GM23338 (cell line): Measurements from ENCODE around the gene DNTTIP2. TPM values are rescaled to one million over a fixed set of nuclear protein-coding genes. Genes with fewer than 3 reads are reported as not detected.
"Not testable (repeated sequence)": the region's sequence is repeated elsewhere in the genome, so short reads cannot be mapped to it uniquely, and the experiment has no call there.

Source experiments
- ATAC-seq: fragments of 200-7000 bp; cut with Tn5 transposase; 3 replicates; pipeline ENCODE4 v1.9.1; 2020
- DNase-seq: peaks from one replicate; pipeline ENCODE4 v3.0.0-alpha.2; 2015; ENCODE audit warnings: low spot score
- H2AFZ ChIP-seq: fragments of 200-600 bp; sonication (generic); 2 replicates; pipeline ENCODE4 v1.8.0; 2016; ENCODE audit warnings: antibody characterized with exemption, mild to moderate bottlenecking, moderate library complexity
- H3F3A ChIP-seq: fragments of 200-600 bp; sonication (generic); replicated peaks from 2 replicates; pipeline ENCODE4 v1.8.0; 2017; ENCODE audit warnings: antibody characterized with exemption, mixed run types, low read depth
- H3K27ac ChIP-seq: fragments of 200-600 bp; sonication (generic); 2 replicates; pipeline ENCODE4 v1.6.1; 2016; ENCODE audit warnings: low read depth
- H3K27me3 ChIP-seq: fragments of 200-600 bp; sonication (generic); 2 replicates; pipeline ENCODE4 v1.8.0; 2016; ENCODE audit warnings: mild to moderate bottlenecking, mixed run types, moderate library complexity; ENCODE audit not compliant: insufficient read depth
- H3K36me3 ChIP-seq: fragments of 200-600 bp; sonication (generic); 2 replicates; pipeline ENCODE4 v1.8.0; 2016; ENCODE audit warnings: mild to moderate bottlenecking; ENCODE audit not compliant: insufficient read depth
- H3K4me1 ChIP-seq: fragments of 200-600 bp; sonication (generic); 2 replicates; pipeline ENCODE4 v1.8.0; 2016; ENCODE audit warnings: mild to moderate bottlenecking, moderate library complexity; ENCODE audit not compliant: insufficient read depth
- H3K4me2 ChIP-seq: fragments of 200-600 bp; sonication (generic); 2 replicates; pipeline ENCODE4 v1.7.1; 2017; ENCODE audit warnings: mixed run types
- H3K4me3 ChIP-seq: fragments of 200-600 bp; sonication (generic); 2 replicates; pipeline ENCODE4 v1.6.1; 2016; ENCODE audit warnings: mixed run types
- H3K79me2 ChIP-seq: fragments of 200-600 bp; sonication (generic); replicated peaks from 2 replicates; pipeline ENCODE4 v1.8.0; 2017; ENCODE audit warnings: mild to moderate bottlenecking; ENCODE audit not compliant: insufficient read depth
- H3K9me2 ChIP-seq: fragments of 200-600 bp; sonication (generic); 2 replicates; pipeline ENCODE4 v1.8.0; 2017; ENCODE audit not compliant: insufficient read depth
- H4K20me1 ChIP-seq: fragments of 200-600 bp; sonication (generic); replicated peaks from 2 replicates; pipeline ENCODE4 v1.8.0; 2017; ENCODE audit warnings: mild to moderate bottlenecking; ENCODE audit not compliant: insufficient read depth
- H3K27ac Mint-ChIP-seq: 2 replicates; pipeline ENCODE4 v1.8.0; 2020; ENCODE audit warnings: inconsistent platforms, mild to moderate bottlenecking, moderate library complexity, mixed read lengths
- H3K27me3 Mint-ChIP-seq: 3 replicates; pipeline ENCODE4 v1.8.0; 2022; ENCODE audit warnings: low read depth, mild to moderate bottlenecking, moderate library complexity, mixed read lengths, inconsistent platforms; ENCODE audit not compliant: insufficient read depth, poor library complexity
- H3K36me3 Mint-ChIP-seq: 3 replicates; pipeline ENCODE4 v1.8.0; 2021; ENCODE audit warnings: low read depth, mild to moderate bottlenecking, inconsistent platforms, moderate library complexity, mixed read lengths
- H3K4me1 Mint-ChIP-seq: 3 replicates; pipeline ENCODE4 v1.8.0; 2020; ENCODE audit warnings: mild to moderate bottlenecking, inconsistent platforms, mixed read lengths
- H3K4me3 Mint-ChIP-seq: 3 replicates; pipeline ENCODE4 v1.8.0; 2021; ENCODE audit warnings: moderate library complexity, mild to moderate bottlenecking, inconsistent platforms, mixed read lengths
- H3K9me3 Mint-ChIP-seq: 3 replicates; pipeline ENCODE4 v1.8.0; 2020; ENCODE audit warnings: moderate library complexity, mild to moderate bottlenecking, inconsistent platforms, mixed read lengths
- CREB1 ChIP-seq: fragments of 250-450 bp; sonication (Bioruptor Pico); IDR thresholded peaks from 2 replicates; pipeline ENCODE4 v1.5.0; 2020; ENCODE audit warnings: low read depth, mild to moderate bottlenecking, moderate library complexity
- CTCF ChIP-seq, 2 experiments: fragments of 200-600 bp in 1 of 2; sonication (generic) in 1 of 2; conservative IDR thresholded peaks; 2 replicates each; pipeline versions ENCODE4 v1.5.1 to v1.6.1; 2016 to 2017; ENCODE audit warnings: antibody characterized with exemption in 2 of 2, low read depth in 2 of 2, mild to moderate bottlenecking in 2 of 2, moderate library complexity in 1 of 2
- ETS1 ChIP-seq: IDR thresholded peaks from 2 replicates; pipeline ENCODE4 v1.6.1; 2016; ENCODE audit warnings: antibody characterized with exemption
- EZH2phosphoT487 ChIP-seq: fragments of 200-600 bp; sonication (generic); IDR thresholded peaks from one replicate; pipeline ENCODE4 v1.8.1; 2018; ENCODE audit warnings: antibody characterized with exemption; ENCODE audit not compliant: unreplicated experiment
- JUNB ChIP-seq: IDR thresholded peaks from one replicate; pipeline ENCODE4 v1.6.1; 2016; ENCODE audit warnings: antibody characterized with exemption; ENCODE audit not compliant: unreplicated experiment
- POLR2AphosphoS5 ChIP-seq: IDR thresholded peaks from 2 replicates; pipeline ENCODE4 v1.6.1; 2016; ENCODE audit warnings: antibody characterized with exemption, low read depth
- STAT1 ChIP-seq: IDR thresholded peaks from one replicate; pipeline ENCODE4 v1.6.1; 2016; ENCODE audit warnings: antibody characterized with exemption; ENCODE audit not compliant: unreplicated experiment
- ZNF114 ChIP-seq: fragments of 250-450 bp; sonication (Bioruptor Pico); IDR thresholded peaks from 2 replicates; pipeline ENCODE4 v1.5.0; 2020; ENCODE audit warnings: mild to moderate bottlenecking, moderate library complexity
- polyA plus RNA-seq: library from polyadenylated mRNA; unstranded; fragments of >200 nt; fragmentation: Nextera tagmentation; extraction: Ambion mirVana; gene quantifications from 2 replicates; pipeline ENCODE4 v1.2.1, GENCODE V29; 2016
- total RNA-seq: library from RNA; depleted of rRNA; stranded (reverse); fragments of >200 nt; shearing (Covaris generic); gene quantifications from 2 replicates; pipeline ENCODE4 v1.2.3, GENCODE V29; 2014
- TF ChIP-seq, protein P1 (sequence below): IDR thresholded peaks from one replicate; pipeline ENCODE4 v1.6.1; 2018; ENCODE audit warnings: antibody characterized with exemption; ENCODE audit not compliant: unreplicated experiment

The DNTTIP2 gene
- total and polyA plus RNA-seq, 2 experiments from 2014 or later, result 48.1 to 91.3 TPM

- TF ChIP-seq, protein P1, sequence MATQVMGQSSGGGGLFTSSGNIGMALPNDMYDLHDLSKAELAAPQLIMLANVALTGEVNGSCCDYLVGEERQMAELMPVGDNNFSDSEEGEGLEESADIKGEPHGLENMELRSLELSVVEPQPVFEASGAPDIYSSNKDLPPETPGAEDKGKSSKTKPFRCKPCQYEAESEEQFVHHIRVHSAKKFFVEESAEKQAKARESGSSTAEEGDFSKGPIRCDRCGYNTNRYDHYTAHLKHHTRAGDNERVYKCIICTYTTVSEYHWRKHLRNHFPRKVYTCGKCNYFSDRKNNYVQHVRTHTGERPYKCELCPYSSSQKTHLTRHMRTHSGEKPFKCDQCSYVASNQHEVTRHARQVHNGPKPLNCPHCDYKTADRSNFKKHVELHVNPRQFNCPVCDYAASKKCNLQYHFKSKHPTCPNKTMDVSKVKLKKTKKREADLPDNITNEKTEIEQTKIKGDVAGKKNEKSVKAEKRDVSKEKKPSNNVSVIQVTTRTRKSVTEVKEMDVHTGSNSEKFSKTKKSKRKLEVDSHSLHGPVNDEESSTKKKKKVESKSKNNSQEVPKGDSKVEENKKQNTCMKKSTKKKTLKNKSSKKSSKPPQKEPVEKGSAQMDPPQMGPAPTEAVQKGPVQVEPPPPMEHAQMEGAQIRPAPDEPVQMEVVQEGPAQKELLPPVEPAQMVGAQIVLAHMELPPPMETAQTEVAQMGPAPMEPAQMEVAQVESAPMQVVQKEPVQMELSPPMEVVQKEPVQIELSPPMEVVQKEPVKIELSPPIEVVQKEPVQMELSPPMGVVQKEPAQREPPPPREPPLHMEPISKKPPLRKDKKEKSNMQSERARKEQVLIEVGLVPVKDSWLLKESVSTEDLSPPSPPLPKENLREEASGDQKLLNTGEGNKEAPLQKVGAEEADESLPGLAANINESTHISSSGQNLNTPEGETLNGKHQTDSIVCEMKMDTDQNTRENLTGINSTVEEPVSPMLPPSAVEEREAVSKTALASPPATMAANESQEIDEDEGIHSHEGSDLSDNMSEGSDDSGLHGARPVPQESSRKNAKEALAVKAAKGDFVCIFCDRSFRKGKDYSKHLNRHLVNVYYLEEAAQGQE, result no peak
These were observed 14.8 kb downstream of the DNTTIP2 start (continued) for GRCh38 chr1:93864175-93864574.

- not testable (repeated sequence) for H3K4me3 ChIP-seq, H3K4me1 Mint-ChIP-seq, DNase-seq, H3K27ac Mint-ChIP-seq, H3K9me2 ChIP-seq, ATAC-seq, H3K79me2 ChIP-seq, H2AFZ ChIP-seq, H3F3A ChIP-seq, H4K20me1 ChIP-seq, H3K4me2 ChIP-seq, H3K27me3 ChIP-seq, H3K27ac ChIP-seq, H3K27me3 Mint-ChIP-seq, H3K36me3 ChIP-seq, H3K4me1 ChIP-seq, H3K4me3 Mint-ChIP-seq
- Mint-ChIP-seq H3K36me3 (peaks cover 17% of the 10 kb centered on the region), H3K9me3 (peaks cover 36% of the 10 kb centered on the region)
These were observed 21.4 kb downstream of the DNTTIP2 start for GRCh38 chr1:93857653-93858052.

DNA sequence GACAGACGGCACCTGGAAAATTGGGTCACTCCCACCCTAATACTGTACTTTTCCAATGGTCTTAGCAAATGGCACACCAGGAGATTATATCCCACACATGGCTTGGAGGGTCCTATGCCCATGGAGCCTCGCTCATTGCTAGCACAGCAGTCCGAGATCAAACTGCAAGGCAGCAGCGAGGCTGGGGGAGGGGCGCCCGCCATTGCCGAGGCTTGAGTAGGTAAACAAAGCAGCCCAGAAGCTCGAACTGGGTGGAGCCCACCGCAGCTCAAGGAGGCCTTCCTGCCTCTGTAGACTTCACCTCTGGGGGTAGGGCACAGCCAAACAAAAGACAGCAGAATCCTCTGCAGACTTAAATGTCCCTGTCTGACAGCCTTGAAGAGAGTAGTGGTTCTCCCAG, 23.0 kb downstream of the DNTTIP2 start:
- H3K4me1 ChIP-seq, H3K4me1 Mint-ChIP-seq, H3K27ac Mint-ChIP-seq, H3K27ac ChIP-seq, ATAC-seq, H3K4me2 ChIP-seq, H3K4me3 Mint-ChIP-seq, H3K4me3 ChIP-seq, H3K36me3 ChIP-seq, H3K27me3 ChIP-seq, H3F3A ChIP-seq, H4K20me1 ChIP-seq, H3K79me2 ChIP-seq, DNase-seq, H2AFZ ChIP-seq, H3K27me3 Mint-ChIP-seq, H3K9me2 ChIP-seq: not testable (repeated sequence)
- peaks cover 17% of the 10 kb centered on the region for H3K36me3 Mint-ChIP-seq
- H3K9me3 Mint-ChIP-seq, result peaks cover 36% of the 10 kb centered on the region

DNA sequence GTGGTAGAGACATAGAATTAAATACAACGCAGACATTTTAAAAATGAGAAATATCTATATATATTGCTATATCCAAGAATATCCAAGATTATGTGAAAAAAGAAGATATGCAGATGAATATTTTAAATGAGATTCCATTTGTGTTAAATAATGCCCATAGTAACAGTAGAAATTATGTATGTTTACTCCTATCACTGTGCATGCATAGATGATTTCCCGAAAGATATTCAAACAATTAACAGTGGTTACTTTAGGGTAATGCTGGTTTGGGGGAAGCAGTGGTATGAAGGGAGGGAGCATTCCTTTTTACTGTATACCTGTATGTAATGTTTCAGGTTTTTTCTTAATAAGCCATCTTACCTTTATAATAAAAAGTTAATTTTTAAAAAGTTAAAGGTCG, 25.1 kb downstream of the DNTTIP2 start:
- no peaks in the 10 kb centered on the region for H3K9me2 ChIP-seq
- H3K27ac ChIP-seq, result no peak overlapping the region
- H3K36me3 Mint-ChIP-seq, result peaks cover 23% of the 10 kb centered on the region
- H3K27me3 ChIP-seq, result no peaks in the 10 kb centered on the region
- no peaks in the 10 kb centered on the region for H3K79me2 ChIP-seq
- no peaks in the 10 kb centered on the region for H4K20me1 ChIP-seq
- H3K36me3 ChIP-seq, result no peaks in the 10 kb centered on the region
- no peak overlapping the region for H3K4me2 ChIP-seq
- no peaks in the 10 kb centered on the region; the same call in 2 of the 3 replicates for H3K4me1 Mint-ChIP-seq
- peaks cover 50% of the 10 kb centered on the region for H3K9me3 Mint-ChIP-seq
- H3K27ac Mint-ChIP-seq, result no peak overlapping the region
- no peaks in the 10 kb centered on the region for H3F3A ChIP-seq
- no peaks in the 10 kb centered on the region for H3K4me1 ChIP-seq
- ATAC-seq (no peak), DNase-seq (no peak)
- peaks cover 2% of the 10 kb centered on the region for H3K27me3 Mint-ChIP-seq
- H3K4me3 Mint-ChIP-seq, result no peak overlapping the region
- H3K4me3 ChIP-seq, result no peak overlapping the region
- no peak overlapping the region for H2AFZ ChIP-seq
- TF ChIP-seq CTCF (conservative IDR thresholded peaks at IDR 0.05; ENCODE audit: low read depth in 2 of 2) (no peak), EZH2phosphoT487 (no peak), POLR2AphosphoS5 (no peak), CREB1 (CRISPR knock-in tag) (no peak), ETS1 (no peak), STAT1 (no peak), ZNF114 (no peak), JUNB (no peak)
- TF ChIP-seq, protein P1, result no peak
